HG02798 (cell line): Measurements from ENCODE around the gene SEMA4D.
A peak's percentile ranks its signal among the peaks of the same experiment; 100 is the strongest.
"Not testable (repeated sequence)": the region's sequence is repeated elsewhere in the genome, so short reads cannot be mapped to it uniquely, and the experiment has no call there.

ENCODE experiments used
- ATAC-seq: cut with Tn5 transposase; IDR thresholded peaks from one replicate; pipeline ENCODE4 v1.9.1; 2021; ENCODE audit warnings: mild to moderate bottlenecking; ENCODE audit not compliant: unreplicated experiment, poor library complexity

The SEMA4D gene

GRCh38 chr9:89483592-89484474 lies 14.1 kb downstream of the SEMA4D start:
- ATAC-seq: peak; percentile 69

GRCh38 chr9:89482901-89483361 lies 15.0 kb downstream of the SEMA4D start:
- no peak for ATAC-seq

GRCh38 chr9:89482056-89482851 lies 15.7 kb downstream of the SEMA4D start:
- ATAC-seq: no peak

DNA sequence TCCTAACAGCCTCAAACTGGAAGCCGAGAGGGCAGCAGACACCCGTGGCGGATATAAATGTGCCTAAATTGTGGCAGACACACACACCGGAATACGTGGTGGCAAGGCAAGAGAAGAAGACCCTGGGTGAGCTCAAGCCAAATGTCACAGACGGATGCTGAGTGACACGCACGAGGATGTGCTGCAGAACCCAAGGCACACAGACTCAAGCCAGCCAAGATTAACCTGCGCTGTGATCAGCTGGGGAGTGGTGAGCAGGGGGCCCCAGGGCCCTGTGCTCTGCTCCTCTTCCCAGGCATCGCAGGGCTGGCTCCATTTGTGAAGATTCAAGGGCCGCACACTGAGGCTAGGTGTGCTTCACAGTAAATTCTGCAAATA lies 16.4 kb downstream of the SEMA4D start:
- no peak for ATAC-seq

DNA sequence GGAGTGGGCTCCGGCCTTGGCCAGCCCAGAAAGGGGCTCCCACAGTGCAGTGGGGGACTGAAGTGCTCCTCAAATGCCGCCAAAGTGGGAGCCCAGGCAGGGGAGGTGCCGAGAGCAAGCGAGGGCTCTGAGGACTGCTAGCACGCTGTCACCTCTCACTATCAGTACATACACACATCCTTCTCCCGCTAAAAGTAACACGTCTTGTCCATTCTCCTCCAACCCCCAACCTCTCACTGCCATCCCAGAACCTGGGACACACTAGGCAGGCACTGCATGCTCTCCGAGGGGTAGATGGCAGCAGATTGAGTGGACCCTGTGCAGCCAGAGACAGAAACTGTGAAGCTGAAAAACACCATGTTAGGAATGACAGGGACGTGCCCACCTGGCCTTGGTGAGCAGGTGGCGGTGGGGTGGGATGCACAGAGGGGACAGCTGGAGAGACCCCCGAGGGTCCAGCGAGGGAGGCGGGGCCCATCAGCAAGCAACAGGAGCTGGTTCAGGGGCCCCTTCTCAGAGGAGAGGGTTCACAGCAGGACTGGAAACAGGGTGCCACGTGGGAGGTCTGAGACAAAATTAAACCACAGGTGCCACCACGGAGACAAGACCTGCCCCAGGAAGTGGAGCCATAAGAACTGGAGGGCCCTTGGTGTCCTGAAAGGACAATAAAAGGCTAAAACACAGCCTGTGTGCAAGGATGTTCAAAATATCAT lies 16.9 kb downstream of the SEMA4D start:
- ATAC-seq: no peak

- not testable (repeated sequence) for ATAC-seq
These were observed 17.5 kb downstream of the SEMA4D start for GRCh38 chr9:89480372-89480771.

- not testable (repeated sequence) for ATAC-seq
These were observed 18.3 kb downstream of the SEMA4D start for GRCh38 chr9:89479669-89480011.

DNA sequence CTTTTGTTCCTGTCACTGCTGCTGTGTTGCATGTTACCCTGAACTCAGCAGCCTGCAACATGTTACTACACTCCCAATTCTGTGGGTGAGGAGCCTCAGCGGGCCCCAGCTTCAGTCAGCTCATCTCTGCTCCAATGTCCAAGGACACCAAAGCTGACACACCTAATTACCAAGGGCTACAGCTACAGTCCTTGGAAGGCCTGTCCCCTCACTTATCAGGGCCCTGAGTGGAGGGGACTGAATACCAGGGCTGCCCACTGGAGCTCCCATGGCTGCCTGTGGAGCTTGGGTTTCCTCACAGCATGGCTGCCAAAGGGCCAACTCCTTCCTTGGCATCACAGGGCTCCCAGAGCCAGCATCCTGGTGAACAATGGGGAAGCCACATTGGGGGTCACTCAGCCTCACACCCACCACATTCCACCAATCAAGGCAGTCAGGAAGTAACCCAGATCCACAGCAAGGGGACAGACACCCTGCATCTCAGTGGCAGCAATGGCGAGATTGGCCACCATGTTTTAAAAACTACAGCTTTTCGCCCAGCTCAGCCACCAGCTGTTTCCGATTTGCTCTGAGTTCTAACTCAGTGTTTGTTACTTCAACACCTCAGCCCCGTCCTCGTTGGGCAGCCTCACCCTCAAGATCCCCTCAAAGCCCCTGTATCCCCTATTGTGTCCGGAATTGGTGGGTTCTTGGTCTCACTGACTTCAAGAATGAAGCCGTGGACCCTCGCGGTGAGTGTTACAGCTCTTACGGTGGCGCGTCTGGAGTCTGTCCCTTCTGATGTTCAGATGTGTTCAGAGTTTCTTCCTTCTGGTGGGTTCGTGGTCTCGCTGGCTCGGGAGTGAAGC lies 18.9 kb downstream of the SEMA4D start:
- ATAC-seq: no peak

DNA sequence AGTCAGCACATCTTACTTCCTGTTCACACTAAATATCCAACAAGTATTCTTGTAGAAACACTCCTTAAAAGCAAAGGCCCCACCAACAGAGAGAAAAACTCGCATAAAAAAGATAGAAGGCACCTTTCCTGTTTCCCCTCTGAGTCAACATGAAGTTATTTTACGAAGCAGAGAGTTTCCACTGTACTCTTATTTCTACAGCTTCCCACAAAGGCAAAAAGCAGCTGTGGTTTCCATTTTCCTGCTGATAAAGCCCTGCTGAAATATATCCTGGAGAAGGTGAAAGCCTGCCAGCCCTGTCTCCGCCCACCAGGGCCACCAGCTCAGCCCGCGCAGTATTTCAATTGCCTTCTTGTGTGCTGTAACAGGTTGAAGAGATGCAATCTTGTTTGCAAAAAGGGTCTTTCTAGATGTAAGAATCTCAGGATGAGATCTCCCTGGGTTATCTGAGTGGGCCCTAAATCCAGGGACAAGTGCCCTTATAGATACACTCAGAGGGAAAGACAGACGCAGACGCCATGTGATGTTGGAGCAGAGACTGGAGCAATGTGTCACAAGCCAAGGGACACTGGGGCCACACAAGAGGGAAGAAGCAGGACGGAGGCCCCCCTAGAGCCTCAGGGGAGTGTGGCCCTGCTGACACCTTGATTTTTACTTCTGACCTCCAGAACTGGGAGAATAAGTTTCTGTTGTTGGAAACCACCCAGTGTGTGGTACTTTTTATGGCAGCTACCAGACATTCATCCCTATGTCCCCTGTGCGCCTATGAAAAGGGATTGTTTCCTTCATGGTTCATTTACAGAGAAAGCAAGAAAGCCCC lies 19.9 kb downstream of the SEMA4D start:
- no peak for ATAC-seq

DNA sequence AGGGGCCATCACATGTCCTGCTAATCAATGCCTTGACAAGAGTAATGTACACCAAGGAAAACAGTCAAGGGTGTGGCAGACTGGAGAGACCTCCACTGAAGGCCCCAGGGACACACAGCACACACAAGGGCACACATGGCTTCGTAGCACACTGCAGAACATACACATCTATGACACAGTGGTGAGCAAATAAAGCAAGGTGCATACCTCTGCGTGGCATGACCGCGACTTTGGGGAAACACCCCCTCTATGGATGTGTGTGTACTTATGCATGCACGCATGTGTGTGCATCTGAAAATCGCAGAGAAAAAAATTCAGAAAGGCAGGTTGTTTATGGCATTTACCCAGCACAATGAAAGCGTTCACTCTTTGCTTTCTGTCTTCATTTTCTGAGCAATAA lies 20.5 kb downstream of the SEMA4D start:
- ATAC-seq: no peak

DNA sequence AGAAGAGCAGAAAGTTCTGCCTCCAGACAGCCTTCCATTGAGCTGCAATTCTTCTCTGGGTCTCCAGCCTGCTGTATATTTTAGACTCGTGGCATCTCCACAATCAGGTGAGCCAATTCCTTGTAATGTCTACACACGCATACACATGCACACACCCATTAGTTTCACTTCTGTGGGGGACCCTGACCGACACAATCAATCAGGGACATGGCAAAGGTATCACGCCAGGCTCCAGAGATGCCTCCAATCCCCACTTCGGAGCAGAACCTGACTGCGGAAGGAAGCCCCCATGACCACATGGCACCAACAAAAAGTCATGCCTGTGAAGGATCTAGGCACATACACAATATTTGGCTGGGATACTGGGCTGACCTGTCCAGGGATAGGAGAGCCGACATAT lies 21.4 kb downstream of the SEMA4D start:
- no peak for ATAC-seq

DNA sequence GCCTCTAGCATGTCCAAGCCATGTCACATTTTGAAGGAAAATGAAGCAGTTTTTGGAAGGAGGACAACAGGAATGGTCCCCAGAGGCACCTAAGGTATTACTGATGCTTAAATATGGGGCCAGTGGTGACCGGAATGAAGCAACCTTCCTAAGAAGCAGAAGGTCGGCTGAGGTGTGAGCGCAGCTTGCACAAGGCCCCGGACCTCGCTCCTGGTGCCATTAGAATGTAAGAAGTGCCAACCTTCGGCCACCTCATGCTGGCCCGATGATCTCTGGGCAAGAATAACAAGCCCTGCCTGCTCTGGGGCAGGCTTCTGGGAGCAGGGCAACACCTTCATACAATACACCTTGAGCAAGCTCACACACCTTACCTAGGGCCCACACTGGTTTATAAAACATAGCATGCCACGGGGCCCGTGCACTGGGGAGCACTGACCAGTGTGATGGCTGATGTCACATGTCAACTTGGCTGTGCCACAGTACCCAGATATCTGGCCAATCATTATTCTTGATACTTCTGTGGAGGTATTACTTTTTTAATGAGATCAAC lies 21.9 kb downstream of the SEMA4D start:
- no peak for ATAC-seq

DNA sequence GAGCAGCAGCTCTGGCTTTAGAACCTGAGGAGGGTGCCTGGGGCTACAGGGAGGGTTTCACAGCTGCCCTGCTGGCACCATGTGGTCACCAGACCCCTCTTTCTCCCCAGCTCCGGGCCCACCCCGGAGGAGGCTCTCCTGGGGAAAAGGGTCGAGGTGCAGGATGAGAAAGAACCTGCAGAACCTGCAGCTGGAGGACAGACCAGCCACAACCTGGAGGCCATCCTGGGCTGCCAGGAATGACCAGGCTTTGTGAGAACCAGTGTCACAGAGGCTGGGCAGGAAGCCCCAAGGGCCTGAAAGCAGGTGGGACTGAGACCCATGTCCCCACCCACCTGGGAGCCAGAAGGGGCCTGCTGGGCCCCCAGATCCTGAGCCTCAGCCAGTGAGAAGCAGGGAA lies 23.0 kb downstream of the SEMA4D start:
- no peak for ATAC-seq

- ATAC-seq: no peak
These were observed 24.0 kb downstream of the SEMA4D start for GRCh38 chr9:89473762-89474469.

DNA sequence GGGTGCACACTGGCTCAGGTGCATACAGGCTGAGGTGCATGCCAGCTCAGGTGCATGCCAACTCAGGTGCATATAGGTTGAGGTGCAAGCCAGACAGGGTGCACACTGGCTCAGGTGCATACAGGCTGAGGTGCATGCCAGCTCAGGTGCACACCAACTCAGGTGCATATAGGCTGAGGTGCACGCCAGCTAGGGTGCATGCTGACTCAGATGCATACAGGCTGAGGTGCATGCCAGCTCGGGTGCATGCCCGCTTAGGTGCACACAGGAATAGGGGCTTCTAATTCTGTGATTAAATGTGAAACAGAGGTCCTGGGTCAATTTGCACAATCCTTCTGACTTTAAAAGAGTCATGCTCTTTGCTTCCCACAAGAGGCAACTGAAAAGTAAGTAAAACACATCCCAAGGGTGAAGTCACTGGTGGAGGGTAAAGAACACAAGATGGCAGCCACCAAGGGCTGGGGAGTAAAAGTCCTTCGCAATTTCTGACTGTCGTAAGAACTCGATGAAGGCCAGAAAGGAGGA lies 26.1 kb downstream of the SEMA4D start:
- ATAC-seq: not testable (repeated sequence)

- no peak for ATAC-seq
These were observed 26.5 kb downstream of the SEMA4D start for GRCh38 chr9:89471390-89471789.

DNA sequence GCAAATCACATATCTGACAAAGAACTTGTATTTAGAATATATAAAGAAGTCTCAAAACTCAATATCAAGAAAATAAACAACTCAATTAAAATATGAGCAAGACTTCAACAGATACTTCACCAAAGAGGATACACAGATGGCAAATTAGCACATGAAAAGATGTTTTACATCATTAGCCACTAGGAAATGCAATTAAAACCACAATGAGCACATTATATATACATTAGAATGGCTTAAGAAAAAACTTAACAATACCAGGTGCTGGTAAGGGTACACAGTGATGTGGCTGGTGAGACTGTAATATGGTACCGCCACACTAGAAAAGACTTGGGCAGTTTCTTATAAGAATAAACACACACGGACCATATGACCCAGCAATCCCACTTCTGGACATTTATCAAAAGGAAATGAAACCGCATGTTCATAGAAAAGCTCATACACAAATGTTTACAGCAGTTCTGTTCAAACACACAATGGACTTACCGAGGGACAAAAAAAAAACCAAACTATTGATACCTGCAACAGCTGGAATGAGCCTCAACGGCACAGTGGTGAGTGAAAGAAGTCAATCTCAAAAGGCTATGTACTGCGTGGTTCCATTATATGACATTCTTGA lies 27.6 kb downstream of the SEMA4D start:
- ATAC-seq: no peak

DNA sequence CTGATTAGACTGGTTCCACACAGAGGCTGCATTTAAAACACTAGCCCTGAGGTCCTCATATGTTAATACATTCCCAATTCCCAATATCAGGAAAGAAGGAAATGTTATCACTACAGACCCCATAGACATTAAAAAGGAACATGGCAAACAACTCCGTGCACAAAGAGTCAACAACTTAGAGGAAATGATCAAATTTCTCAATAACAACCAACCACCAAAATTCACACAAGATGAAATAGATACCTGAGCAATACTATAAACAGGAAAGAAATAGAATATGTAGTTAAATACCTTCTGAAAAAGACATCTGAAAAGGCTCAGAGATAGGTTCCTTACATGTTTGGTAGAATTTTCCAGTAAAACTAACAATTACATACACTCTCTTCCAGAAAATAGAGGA lies 28.9 kb downstream of the SEMA4D start:
- ATAC-seq: no peak
